ENCODE measurements around the gene RASGRP4. TPM values are rescaled to one million over a fixed set of nuclear protein-coding genes. Genes with fewer than 3 reads are reported as not detected.
"Not testable (repeated sequence)": the region's sequence is repeated elsewhere in the genome, so short reads cannot be mapped to it uniquely, and the experiment has no call there.

RASGRP4 gene
- total and polyA plus RNA-seq, 2 donors (not counting 1 experiment from before 2014, with no cell fraction given) = not detected

- H4K20me1 ChIP-seq (ENCODE audit: control insufficient read depth, extremely low read depth, insufficient read depth, low read length) = no peaks in the 10 kb centered on the region
- no peak overlapping the region for H2AFZ ChIP-seq (ENCODE audit: low read length)
- no peak overlapping the region for H3K4me2 ChIP-seq (ENCODE audit: extremely low read depth, insufficient read depth, low read length)
- H3K27ac ChIP-seq (ENCODE audit: insufficient read depth, low read length) = no peak overlapping the region
- no peak overlapping the region for H3K9ac ChIP-seq (ENCODE audit: insufficient read depth, low read length)
- no peaks in the 10 kb centered on the region for H3K79me2 ChIP-seq (ENCODE audit: control insufficient read depth, insufficient read depth, low read length)
- TF ChIP-seq CTCF (conservative IDR thresholded peaks at IDR 0.05 in 1 of 2, IDR thresholded peaks at IDR 0.05 in 1 of 2; ENCODE audit: low read depth in 1 of 2, low read length in 2 of 2) (no peak), EZH2 (IDR thresholded peaks at IDR 0.05; ENCODE audit: low read length, missing control alignments) (no peak)
- H3K27me3 ChIP-seq (ENCODE audit: control insufficient read depth, insufficient read depth, low read length) = peaks cover 12% of the 10 kb centered on the region
- H3K9me3 ChIP-seq (ENCODE audit: control insufficient read depth, insufficient read depth, low read depth, low read length) = no peaks in the 10 kb centered on the region
- H3K4me3 ChIP-seq (replicated peaks in 1 of 4; ENCODE audit: control extremely low read depth in 1 of 4, insufficient read depth in 1 of 4, low read depth in 3 of 4, low read length in 4 of 4) = no peak overlapping the region
- no peaks in the 10 kb centered on the region for H3K36me3 ChIP-seq (ENCODE audit: control insufficient read depth, insufficient read depth, low read length)
- DNase-seq (ENCODE audit: low read depth in 2 of 2) = no peak
- H3K4me1 ChIP-seq (ENCODE audit: control insufficient read depth, extremely low read depth, insufficient read depth, low read length) = no peaks in the 10 kb centered on the region
These were observed 3.8 kb upstream of the RASGRP4 start for GRCh38 chr19:38429811-38430156.

- Histone ChIP-seq H4K20me1 (ENCODE audit: control insufficient read depth, extremely low read depth, insufficient read depth, low read length) (no peaks in the 10 kb centered on the region), H2AFZ (ENCODE audit: low read length) (no peak overlapping the region), H3K4me3 (replicated peaks in 1 of 4; ENCODE audit: control extremely low read depth in 1 of 4, insufficient read depth in 1 of 4, low read depth in 3 of 4, low read length in 4 of 4) (no peak overlapping the region), H3K9ac (ENCODE audit: insufficient read depth, low read length) (no peak overlapping the region), H3K9me3 (ENCODE audit: control insufficient read depth, insufficient read depth, low read depth, low read length) (no peaks in the 10 kb centered on the region), H3K4me1 (ENCODE audit: control insufficient read depth, extremely low read depth, insufficient read depth, low read length) (no peaks in the 10 kb centered on the region), H3K79me2 (ENCODE audit: control insufficient read depth, insufficient read depth, low read length) (no peaks in the 10 kb centered on the region), H3K27ac (ENCODE audit: insufficient read depth, low read length) (no peak overlapping the region), H3K4me2 (ENCODE audit: extremely low read depth, insufficient read depth, low read length) (no peak overlapping the region), H3K27me3 (ENCODE audit: control insufficient read depth, insufficient read depth, low read length) (peaks cover 12% of the 10 kb centered on the region), H3K36me3 (ENCODE audit: control insufficient read depth, insufficient read depth, low read length) (no peaks in the 10 kb centered on the region)
- DNase-seq (ENCODE audit: low read depth in 2 of 2) = no peak
- TF ChIP-seq EZH2 (IDR thresholded peaks at IDR 0.05; ENCODE audit: low read length, missing control alignments) (no peak), CTCF (conservative IDR thresholded peaks at IDR 0.05 in 1 of 2, IDR thresholded peaks at IDR 0.05 in 1 of 2; ENCODE audit: low read depth in 1 of 2, low read length in 2 of 2) (no peak)
These were observed 3.2 kb upstream of the RASGRP4 start for GRCh38 chr19:38429055-38429810.

GRCh38 chr19:38427035-38427677 lies 1.1 kb upstream of the RASGRP4 start:
- not testable (repeated sequence) for H3K9me3 ChIP-seq (ENCODE audit: control insufficient read depth, insufficient read depth, low read depth, low read length); H3K4me3 ChIP-seq (replicated peaks in 1 of 4; ENCODE audit: control extremely low read depth in 1 of 4, insufficient read depth in 1 of 4, low read depth in 3 of 4, low read length in 4 of 4); H3K27ac ChIP-seq (ENCODE audit: insufficient read depth, low read length); H3K79me2 ChIP-seq (ENCODE audit: control insufficient read depth, insufficient read depth, low read length); H2AFZ ChIP-seq (ENCODE audit: low read length); H3K36me3 ChIP-seq (ENCODE audit: control insufficient read depth, insufficient read depth, low read length); H3K27me3 ChIP-seq (ENCODE audit: control insufficient read depth, insufficient read depth, low read length); H4K20me1 ChIP-seq (ENCODE audit: control insufficient read depth, extremely low read depth, insufficient read depth, low read length); H3K4me1 ChIP-seq (ENCODE audit: control insufficient read depth, extremely low read depth, insufficient read depth, low read length); H3K4me2 ChIP-seq (ENCODE audit: extremely low read depth, insufficient read depth, low read length); DNase-seq (ENCODE audit: low read depth in 2 of 2); H3K9ac ChIP-seq (ENCODE audit: insufficient read depth, low read length)
